ENCODE data around the gene TAS1R1.

Gene TAS1R1

GRCh38 chr1:6554907-6555778 lies at the start of gene TAS1R1:
Gene TAS1R1 (plus strand): TSS chr1:6555307. CDS start chr1:6555374, 67 bp downstream.
- H3K27ac ChIP-seq: peak within 1 kb of the TSS; percentile 90
- TF ChIP-seq CTCF (conservative IDR thresholded peaks at IDR 0.05): no peak

DNA sequence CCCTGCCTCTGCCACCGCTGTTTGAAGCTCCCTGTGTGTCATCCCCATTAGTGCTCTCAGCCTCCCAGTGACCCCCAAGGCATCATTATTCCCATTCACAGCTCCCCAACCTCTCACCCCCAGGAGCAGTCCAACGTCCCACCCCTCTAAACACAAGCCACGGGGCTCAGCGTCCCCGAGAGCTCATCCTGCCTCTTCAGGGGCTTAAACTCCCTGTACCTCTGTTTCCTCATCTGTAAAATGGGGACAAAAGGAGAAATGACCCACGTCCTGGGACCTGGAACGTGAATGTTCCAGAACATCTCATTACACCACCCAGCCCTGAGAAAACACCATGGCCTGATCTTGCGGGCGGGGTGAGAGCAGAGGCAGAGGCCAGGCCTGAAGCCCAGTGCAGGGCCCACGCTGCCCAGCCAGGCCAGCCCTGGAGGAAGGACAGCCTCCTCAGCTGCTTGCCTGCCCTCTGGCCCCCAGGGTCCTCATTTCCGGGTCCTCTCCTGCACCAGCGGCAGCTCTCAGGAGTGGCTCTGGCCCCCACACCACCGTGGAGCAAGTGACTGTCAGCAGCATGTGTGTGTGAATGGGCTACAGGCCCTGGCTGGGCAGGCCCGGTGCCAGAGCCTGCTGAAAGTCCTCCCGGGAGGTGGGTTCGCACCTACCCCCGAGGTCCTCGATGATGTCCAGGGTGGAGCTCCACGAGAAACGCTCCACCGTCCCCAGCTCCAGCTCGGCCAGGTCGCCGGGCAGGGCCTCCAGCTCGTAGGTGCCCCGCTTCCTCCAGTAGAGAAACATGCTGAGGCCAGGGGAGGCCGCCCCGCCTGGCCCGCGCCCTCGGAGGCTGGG lies 49.5 kb upstream of the TAS1R1 start:
- no peak overlapping the region for H3K27ac ChIP-seq
- no peak for TF ChIP-seq CTCF (conservative IDR thresholded peaks at IDR 0.05)

- no peak overlapping the region for H3K27ac ChIP-seq
- no peak for TF ChIP-seq CTCF (conservative IDR thresholded peaks at IDR 0.05)
Measured at GRCh38 chr1:6506210-6507036, 48.7 kb upstream of the TAS1R1 start.

DNA sequence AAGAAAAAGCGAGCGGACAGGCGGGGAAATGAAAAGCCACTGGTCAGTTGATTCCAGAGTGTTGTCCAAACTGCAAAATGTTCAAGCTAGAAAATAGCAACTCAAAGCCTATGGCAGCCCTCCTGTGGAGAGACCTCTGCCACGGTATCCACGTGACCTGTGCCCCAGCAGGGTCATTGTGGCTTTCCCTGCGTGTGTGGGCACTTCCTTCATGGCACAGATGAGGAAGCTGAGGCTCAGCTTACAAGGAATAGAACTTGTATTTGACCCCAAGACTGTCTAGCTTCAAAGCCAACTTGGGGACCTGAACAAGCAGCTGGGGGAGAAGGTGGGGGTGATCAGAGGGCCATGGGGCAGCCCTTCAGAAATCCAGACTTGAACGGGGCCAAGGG lies 48.1 kb upstream of the TAS1R1 start:
- TF ChIP-seq CTCF (conservative IDR thresholded peaks at IDR 0.05): no peak
- H3K27ac ChIP-seq: no peak overlapping the region

- no peak overlapping the region for H3K27ac ChIP-seq
- no peak for TF ChIP-seq CTCF (conservative IDR thresholded peaks at IDR 0.05)
Measured at GRCh38 chr1:6507461-6507911, 47.6 kb upstream of the TAS1R1 start.

- H3K27ac ChIP-seq: no peak overlapping the region
- no peak for TF ChIP-seq CTCF (conservative IDR thresholded peaks at IDR 0.05)
Measured at GRCh38 chr1:6508154-6508815, 46.8 kb upstream of the TAS1R1 start.

Data from VCaP (cell line).